ENCODE data around the gene PALS2.

DNA sequence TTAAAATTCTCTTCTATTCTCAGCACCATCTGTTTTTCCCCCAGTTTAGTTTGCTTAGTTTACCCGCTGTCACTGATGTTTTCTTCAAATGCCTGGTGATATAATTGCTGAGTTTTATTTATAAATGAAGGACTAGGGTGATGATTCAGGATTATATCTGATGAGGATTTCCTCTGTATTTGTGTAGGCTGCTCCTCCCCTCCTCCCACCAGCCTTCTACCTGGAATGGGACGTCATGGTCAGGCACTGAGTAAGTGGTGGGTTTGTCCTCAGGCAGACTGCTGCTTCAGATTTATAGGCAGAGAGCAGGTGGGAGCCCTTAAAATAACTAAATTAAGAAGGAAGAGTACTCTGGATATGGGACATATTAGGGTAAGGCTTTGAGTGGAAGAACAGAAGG is 35.8 kb downstream of the PALS2 start:
- TF ChIP-seq REST (IDR thresholded peaks at IDR 0.05; ENCODE audit: insufficient read depth in 1 of 2, low read depth in 2 of 2, low read length in 2 of 2) = no peak
- TF ChIP-seq POLR2AphosphoS5 (IDR thresholded peaks at IDR 0.05; ENCODE audit: low read depth, low read length) = no peak
- TF ChIP-seq SIN3A (IDR thresholded peaks at IDR 0.05; ENCODE audit: borderline replicate concordance, insufficient read depth, low read length) = no peak
- no peak for TF ChIP-seq TAF1 (IDR thresholded peaks at IDR 0.05; ENCODE audit: borderline replicate concordance, insufficient read depth, low read length)
- TF ChIP-seq FOXP2 (optimal IDR thresholded peaks at IDR 0.05; ENCODE audit: borderline replicate concordance, extremely low read depth, extremely low read length, insufficient read depth) = no peak
